Limb (tissue), 2 donors: ENCODE measurements around the gene VPS13C.
"Not testable (repeated sequence)": the region's sequence is repeated elsewhere in the genome, so short reads cannot be mapped to it uniquely, and the experiment has no call there.

Experiments
- DNase-seq, 2 donors: peaks; one replicate each; pipeline ENCODE4 v3.0.0-alpha.2; 2016; ENCODE audit errors: extremely low spot score in 2 of 2

The VPS13C gene

DNA sequence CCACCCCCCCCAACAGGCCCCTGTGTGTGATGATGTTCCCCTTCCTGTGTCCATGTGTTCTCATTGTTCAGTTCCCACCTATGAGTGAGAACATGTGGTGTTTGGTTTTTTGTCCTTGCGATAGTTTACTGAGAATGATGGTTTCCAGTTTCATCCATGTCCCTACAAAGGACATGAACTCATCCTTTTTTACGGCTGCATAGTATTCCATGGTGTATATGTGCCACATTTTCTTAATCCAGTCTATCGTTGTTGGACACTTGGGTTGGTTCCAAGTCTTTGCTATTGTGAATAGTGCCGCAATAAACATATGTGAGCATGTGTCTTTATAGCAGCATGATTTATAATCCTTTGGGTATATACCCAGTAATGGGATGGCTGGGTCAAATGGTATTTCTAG lies 12.0 kb downstream of the VPS13C start:
- not testable (repeated sequence) for DNase-seq

- DNase-seq, result no peak
Measured at GRCh38 chr15:62047282-62047827, 12.9 kb downstream of the VPS13C start.

GRCh38 chr15:62046078-62046743 lies 14.0 kb downstream of the VPS13C start:
- DNase-seq, result no peak

DNA sequence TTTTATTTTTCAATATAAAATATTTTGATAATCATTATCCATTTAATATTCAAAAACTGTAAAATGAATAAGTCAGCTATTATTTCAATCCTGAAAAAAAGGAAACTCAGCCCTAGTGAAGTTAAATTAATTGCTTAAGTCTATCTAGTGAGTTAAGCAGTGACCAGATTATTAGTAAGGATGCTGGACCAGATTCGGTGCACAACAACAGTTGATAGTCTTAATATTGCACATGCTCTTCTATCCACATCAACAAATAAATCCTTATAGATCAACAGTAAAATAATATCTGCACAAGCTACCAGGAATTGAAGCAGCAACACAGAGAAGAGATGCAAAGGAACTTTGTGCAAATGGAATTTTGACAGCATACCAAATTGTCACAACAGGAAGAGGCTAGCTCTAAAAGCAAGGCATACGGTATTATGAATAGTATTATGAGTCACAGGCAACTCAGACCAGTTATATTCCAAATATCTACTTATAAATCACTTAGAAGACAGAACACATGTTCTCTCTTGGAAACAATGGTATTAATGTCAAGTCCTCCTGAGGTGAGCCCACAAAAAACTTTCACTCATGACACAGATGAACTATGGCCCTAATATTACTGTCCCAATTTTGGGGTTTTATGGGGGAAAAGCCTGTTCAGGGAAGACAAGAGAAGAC lies 24.9 kb downstream of the VPS13C start:
- DNase-seq, result no peak

- no peak for DNase-seq
Measured at GRCh38 chr15:62027916-62028315, 32.3 kb downstream of the VPS13C start.

- DNase-seq, result no peak
Measured at GRCh38 chr15:62027263-62027565, 33.0 kb downstream of the VPS13C start.

DNA sequence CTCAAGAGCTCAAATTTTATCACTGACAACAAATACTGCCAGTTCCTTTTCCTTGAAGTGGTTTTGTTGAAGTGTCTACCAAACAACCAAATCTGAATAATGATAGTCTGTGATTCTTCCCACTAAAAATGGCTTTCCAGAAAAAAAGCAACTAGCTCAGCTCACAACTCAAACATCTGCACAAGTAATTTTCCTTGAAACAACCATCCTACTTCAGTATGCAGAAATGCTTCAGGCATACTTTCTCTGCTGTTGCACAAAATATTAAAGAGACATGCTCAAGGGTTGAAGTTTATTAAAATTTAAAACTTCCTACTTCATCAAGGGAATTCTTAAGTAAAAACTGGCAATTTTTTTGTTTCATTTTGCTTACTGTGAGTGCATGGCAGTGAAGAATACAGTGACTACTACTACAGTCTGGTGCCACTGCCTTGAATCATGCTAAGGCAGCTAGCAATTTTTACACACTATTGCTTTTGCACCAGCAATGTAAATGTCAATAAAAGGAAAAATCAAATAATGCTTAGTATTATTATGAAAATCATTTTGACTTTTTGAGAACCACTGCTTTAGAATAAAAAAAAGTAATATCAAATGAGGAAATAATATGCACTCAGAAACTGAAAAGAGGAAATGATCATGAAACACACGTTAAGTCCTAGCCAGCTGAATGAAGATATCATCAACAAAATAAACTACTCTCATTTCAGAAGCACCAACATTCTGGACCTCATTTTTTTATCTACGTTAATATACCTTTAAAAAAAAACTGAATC lies 33.6 kb downstream of the VPS13C start:
- no peak for DNase-seq

DNA sequence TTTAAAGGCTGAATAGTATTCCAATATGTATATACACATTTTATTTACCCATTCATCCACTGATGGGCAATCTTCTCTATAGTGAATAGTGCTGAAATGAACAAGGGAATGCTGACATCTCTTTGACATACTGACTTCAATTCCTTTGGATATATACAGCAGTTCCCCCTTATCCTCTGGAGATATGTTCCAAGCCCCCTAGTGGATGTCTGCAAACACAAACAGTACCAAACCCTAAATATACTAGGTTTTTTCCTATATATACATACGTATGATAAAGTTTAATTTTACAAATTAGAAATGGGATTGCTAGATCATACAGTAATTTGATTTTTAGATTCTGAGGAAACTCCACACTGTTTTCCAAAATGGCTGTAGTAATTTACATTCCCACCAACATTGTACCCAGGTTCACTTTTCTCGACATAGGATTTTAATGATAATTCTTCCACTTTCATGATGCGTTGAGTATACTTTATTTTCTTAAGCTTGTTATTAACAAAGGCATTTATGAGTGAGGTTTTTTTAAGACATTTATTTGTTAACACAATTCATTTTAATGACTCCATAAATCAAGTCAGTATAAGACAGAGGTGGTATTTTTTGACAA lies 38.2 kb downstream of the VPS13C start:
- DNase-seq, result no peak

- DNase-seq, result no peak
Measured at GRCh38 chr15:62020576-62021160, 39.6 kb downstream of the VPS13C start.

GRCh38 chr15:62005354-62005753 lies 54.9 kb downstream of the VPS13C start:
- not testable (repeated sequence) for DNase-seq

DNA sequence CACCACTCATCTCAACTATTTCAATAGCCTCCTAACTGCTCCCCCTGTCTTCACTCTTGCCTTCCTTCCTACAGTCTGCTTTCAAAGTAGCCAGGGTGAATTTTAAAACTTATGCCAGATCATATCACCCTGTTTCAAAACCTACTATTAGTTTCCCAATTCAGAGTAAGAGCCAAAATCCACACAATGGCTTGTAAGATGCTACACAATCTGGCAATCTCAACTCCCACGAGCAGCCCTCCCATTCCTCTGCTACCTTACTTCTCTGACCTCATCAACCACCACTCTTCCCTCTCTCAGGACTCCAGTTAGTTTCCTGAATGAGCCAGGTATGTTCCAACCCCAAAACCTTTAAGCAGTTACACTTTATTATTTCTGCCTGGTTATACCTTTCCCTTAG lies 62.5 kb downstream of the VPS13C start:
- DNase-seq, result no peak

DNA sequence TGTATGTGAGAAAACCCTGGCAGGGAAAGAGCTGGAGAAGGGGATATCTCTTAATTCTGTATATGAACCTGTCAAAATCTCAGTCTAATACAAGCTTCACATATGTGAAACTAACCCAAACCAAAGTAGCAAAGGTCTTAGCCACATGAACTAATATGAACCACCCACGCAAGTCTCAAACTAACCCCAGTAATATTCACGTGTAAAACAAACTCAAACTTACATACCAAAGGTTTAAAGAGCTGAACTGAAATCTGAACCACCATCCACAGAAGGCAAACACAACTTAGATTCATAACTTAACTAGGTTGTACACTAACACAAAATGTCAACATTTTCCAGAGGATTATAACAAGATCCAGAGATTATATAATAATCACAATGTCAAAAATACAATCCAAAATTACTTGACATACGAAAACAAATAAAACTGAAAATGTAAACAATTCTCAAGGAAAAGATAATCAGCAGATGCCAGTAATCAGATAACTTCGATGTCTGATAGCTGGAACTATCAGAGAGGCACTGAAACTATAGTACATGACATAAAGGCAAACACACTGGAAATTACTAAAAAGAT lies 64.1 kb downstream of the VPS13C start:
- DNase-seq, result no peak

GRCh38 chr15:61994216-61994615 lies 66.0 kb downstream of the VPS13C start:
- DNase-seq, result no peak

GRCh38 chr15:61992518-61992917 lies 67.7 kb downstream of the VPS13C start:
- no peak for DNase-seq

GRCh38 chr15:61989667-61990066 lies 70.6 kb downstream of the VPS13C start:
- DNase-seq, result no peak

DNA sequence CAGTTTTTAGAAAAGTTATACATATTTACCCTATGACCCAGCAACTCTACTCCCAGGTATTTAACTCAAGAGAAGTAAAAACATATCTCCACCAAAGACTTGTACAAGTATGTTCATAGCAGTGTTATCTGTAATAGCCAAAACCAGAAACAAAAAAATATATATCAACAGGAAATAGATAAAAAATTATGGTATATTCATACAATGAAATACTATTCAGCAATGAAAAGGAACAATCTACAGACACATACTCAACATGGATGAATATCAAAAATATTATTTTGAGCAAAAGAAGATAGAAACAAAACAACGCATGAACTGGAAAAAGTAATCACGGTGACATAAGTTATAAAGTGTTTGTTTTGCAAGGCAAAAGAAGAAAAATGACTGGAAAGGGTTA lies 72.4 kb downstream of the VPS13C start:
- no peak for DNase-seq

DNA sequence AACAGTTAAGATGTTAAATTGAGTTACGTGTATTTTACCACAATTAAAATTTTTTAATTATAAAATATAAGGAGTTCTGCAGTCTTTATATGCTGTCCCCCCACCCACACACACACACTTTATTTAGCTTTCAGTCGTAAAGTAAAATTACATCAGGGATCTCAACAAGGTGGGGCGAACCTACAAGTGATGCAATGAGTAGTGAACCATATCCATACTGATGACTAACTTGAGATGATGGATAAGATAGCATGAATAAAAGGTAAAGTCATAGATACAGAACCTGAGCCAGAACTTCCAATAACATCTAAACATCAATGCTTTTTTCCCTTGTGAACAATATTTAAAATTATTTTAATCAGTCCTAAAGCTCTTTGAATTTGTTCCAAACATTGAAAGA lies 77.2 kb downstream of the VPS13C start:
- DNase-seq, result no peak

- DNase-seq, result no peak
Measured at GRCh38 chr15:61978225-61978624, 82.0 kb downstream of the VPS13C start.

GRCh38 chr15:61974759-61975158 lies 85.5 kb downstream of the VPS13C start:
- peak in 1 of 2 donors; percentile 19 for DNase-seq

DNA sequence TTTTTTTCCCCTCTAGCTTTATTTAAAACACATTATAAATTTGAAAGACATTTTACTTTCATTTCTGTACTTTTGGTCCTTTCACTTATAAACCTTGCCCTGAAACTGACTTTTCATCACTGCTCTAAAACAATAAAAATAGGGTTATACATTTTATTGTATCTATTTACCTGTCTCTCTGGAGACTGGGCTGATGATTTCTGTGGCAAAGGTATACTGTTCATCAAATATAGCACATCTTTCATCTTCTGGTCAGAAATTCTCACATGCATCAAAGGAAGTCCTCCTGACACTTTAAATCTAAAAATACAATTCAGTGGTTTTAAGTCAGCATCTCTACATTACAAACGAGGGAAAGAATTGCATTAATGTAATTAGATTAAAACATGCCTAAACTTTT lies 86.1 kb downstream of the VPS13C start:
- no peak for DNase-seq

DNA sequence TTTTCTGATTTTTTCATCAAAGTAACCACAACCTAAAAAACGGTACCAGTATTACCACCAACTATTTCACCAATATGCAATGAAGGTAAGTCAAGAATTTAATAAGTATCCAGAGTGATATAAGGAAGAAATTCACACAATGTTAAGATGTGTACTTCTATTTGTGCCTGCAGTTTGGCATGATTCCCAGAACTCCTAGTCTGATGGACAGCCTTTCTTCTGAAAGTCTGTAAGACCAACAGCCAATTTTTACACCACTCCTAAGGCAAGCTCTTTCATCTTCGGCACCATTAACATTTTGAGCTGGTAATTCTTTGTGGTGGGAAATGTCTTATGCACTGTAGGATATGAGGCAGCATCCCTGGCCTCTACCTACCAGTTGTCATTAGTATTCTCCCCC lies 108.3 kb downstream of the VPS13C start:
- DNase-seq, result no peak
